ENCODE data around the gene SYT1. TPM values are rescaled to one million over a fixed set of nuclear protein-coding genes. Genes with fewer than 3 reads are reported as not detected.

Gene SYT1
- total and polyA plus RNA-seq, 2 of the 4 experiments (the other 2 are of a cell fraction): 2.8 to 3.0 TPM

DNA sequence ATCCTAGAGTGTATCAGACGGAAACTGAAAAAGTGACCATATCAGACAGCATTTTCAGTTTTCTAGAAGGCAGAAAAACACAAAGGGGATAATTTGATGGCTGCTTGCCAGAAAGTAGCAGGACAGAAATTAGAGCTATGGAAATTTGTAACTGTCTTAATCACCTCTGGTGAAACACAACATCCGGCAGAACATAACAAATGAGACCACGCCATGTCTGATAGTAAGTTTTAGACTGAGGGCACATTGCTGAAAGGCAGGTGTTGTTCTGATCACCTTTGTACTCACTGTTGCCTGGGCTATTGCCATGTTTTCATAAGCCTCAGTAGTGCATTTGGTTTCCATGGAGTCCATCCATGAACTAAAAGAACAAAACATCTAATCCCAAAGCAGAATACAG, 535.9 kb downstream of the SYT1 start:
- H3K4me2 ChIP-seq (ENCODE audit: low read depth, low read length): no peak overlapping the region
- no peaks in the 10 kb centered on the region for H4K20me1 ChIP-seq (ENCODE audit: insufficient read depth, low read length)
- CTCF ChIA-PET: no interaction called here
- no peak overlapping the region for H3K56ac ChIP-seq (ENCODE audit: extremely low read depth, insufficient read depth, low read length)
- H4K91ac ChIP-seq (ENCODE audit: insufficient read depth, low read depth, low read length): no peak overlapping the region
- peaks cover 4% of the 10 kb centered on the region; the same call in 1 of the 2 replicates for H3K4me1 ChIP-seq (ENCODE audit: control insufficient read depth, insufficient read depth, low read length)
- H3K4me3 ChIP-seq (ENCODE audit: insufficient read depth, low read depth, low read length): no peak overlapping the region
- H3K9me1 ChIP-seq (ENCODE audit: insufficient read depth, low read length): peaks cover 5% of the 10 kb centered on the region; the same call in 1 of the 2 replicates
- no peak overlapping the region for H2BK20ac ChIP-seq (ENCODE audit: low read depth, low read length)
- H4K5ac ChIP-seq (ENCODE audit: low read depth, low read length): no peak overlapping the region
- TF ChIP-seq SMC3 (IDR thresholded peaks at IDR 0.05; ENCODE audit: low read depth, low read length) (no peak), POLR2A (IDR thresholded peaks at IDR 0.05; ENCODE audit: low read depth, low read length) (no peak), CEBPB (IDR thresholded peaks at IDR 0.05; ENCODE audit: low read depth, low read length) (no peak), RCOR1 (IDR thresholded peaks at IDR 0.05; ENCODE audit: insufficient replicate concordance, low read length) (no peak), MXI1 (IDR thresholded peaks at IDR 0.05; ENCODE audit: borderline replicate concordance, low read depth, low read length) (no peak), RAD21 (IDR thresholded peaks at IDR 0.05; ENCODE audit: low read length) (no peak), MAZ (IDR thresholded peaks at IDR 0.05; ENCODE audit: borderline replicate concordance, low read depth, low read length) (no peak)
- no TSS peak for BruUV-seq (replicated peaks)
- H3K18ac ChIP-seq (ENCODE audit: low read depth, low read length): no peak overlapping the region
- no peak overlapping the region for H4K8ac ChIP-seq (ENCODE audit: low read depth in 2 of 2, low read length in 2 of 2)
- intact Hi-C loops (cut with micrococcal nuclease) (no loop called here), in situ Hi-C loops (cut with MboI; ENCODE audit: low sequenced_read_pairs) (loop anchor here (10.0 to 25.0 kb wide), 5 partner anchors 334 to 1537 kb away; partner anchors contain the start of genes LIN7A and PPP1R12A), dilution Hi-C loops (cut with HindIII; ENCODE audit: low sequenced_read_pairs, unreplicated experiment) (no loop called here)
- no peak overlapping the region for H2AFZ ChIP-seq (replicated peaks; ENCODE audit: low read length, poor library complexity)
- no peak overlapping the region for H3K14ac ChIP-seq (replicated peaks; ENCODE audit: low read depth, low read length)
- H2BK120ac ChIP-seq (ENCODE audit: low read depth, low read length): no peak overlapping the region
- DNase-seq (no peak), ATAC-seq (ENCODE audit: low read depth) (no peak)
- POLR2A ChIA-PET (ENCODE audit: unreplicated experiment): no interaction called here
- no peak overlapping the region for H2AK9ac ChIP-seq (replicated peaks; ENCODE audit: low read depth, low read length, poor library complexity)
- no peaks in the 10 kb centered on the region for H3K79me1 ChIP-seq (ENCODE audit: low read depth in 1 of 2, low read length in 2 of 2)
- no peak overlapping the region for H3K9ac ChIP-seq (ENCODE audit: low read depth, low read length)
- H2BK5ac ChIP-seq (ENCODE audit: low read depth, low read length, poor library complexity, severe bottlenecking): no peak overlapping the region
- H3K27me3 ChIP-seq (ENCODE audit: control insufficient read depth, insufficient read depth, low read length): no peaks in the 10 kb centered on the region
- 80% methylated on average over 1 of the region's 3 CpGs; no CpG with 5 or more reads in 1 of the 2 experiments for WGBS, 2 experiments (ENCODE audit: extremely low coverage in 2 of 2, insufficient read length in 1 of 2)
- no peak overlapping the region for H3K27ac ChIP-seq (ENCODE audit: insufficient read depth, low read length)
- no peaks in the 10 kb centered on the region for H3K9me3 ChIP-seq (ENCODE audit: control insufficient read depth, insufficient read depth, low read length)
- no peak overlapping the region for H3K4ac ChIP-seq (ENCODE audit: low read depth, low read length)
- no peak overlapping the region for H2AK5ac ChIP-seq (ENCODE audit: low read depth, low read length)
- H3K23ac ChIP-seq (ENCODE audit: low read depth, low read length): no peak overlapping the region
- H2BK15ac ChIP-seq (ENCODE audit: low read depth, low read length): no peak overlapping the region
- no peaks in the 10 kb centered on the region for H3K36me3 ChIP-seq (ENCODE audit: control insufficient read depth, insufficient read depth, low read length)
